GM06990 (cell line): ENCODE data around the gene VDR.

Experiments
- DNase-seq: peaks from one replicate; pipeline ENCODE4 v3.0.0-alpha.2; 2011; ENCODE audit not compliant: insufficient read length; ENCODE audit errors: extremely low read depth
- H3K27me3 ChIP-seq: replicated peaks from 2 replicates; pipeline ENCODE4 v1.6.0; 2011; ENCODE audit warnings: low read length; ENCODE audit not compliant: control insufficient read depth, insufficient read depth
- H3K36me3 ChIP-seq: 2 replicates; pipeline ENCODE4 v1.5.1; 2011; ENCODE audit warnings: low read length; ENCODE audit not compliant: control insufficient read depth, insufficient read depth
- H3K4me3 ChIP-seq: replicated peaks from 2 replicates; pipeline ENCODE4 v1.5.1; 2011; ENCODE audit warnings: low read depth, mild to moderate bottlenecking, control low read depth, low read length
- CTCF ChIP-seq: IDR thresholded peaks from 2 replicates; pipeline ENCODE4 v1.5.1; 2011; ENCODE audit warnings: low read length, control low read depth, mild to moderate bottlenecking, inconsistent platforms; ENCODE audit not compliant: insufficient read depth, poor library complexity, severe bottlenecking

VDR gene

GRCh38 chr12:47838286-47838931 is 66.4 kb downstream of the VDR start:
- peak; percentile 52 for TF ChIP-seq CTCF
- Histone ChIP-seq H3K36me3 (no peaks in the 10 kb centered on the region), H3K27me3 (peaks cover 1% of the 10 kb centered on the region; the same call in 1 of the 2 replicates), H3K4me3 (no peak overlapping the region)
- no peak for DNase-seq

- DNase-seq: no peak
- peak; percentile 72 for TF ChIP-seq CTCF
Measured at GRCh38 chr12:47837190-47838171, 67.3 kb downstream of the VDR start.

GRCh38 chr12:47835831-47836155 is 69.0 kb downstream of the VDR start:
- DNase-seq: no peak
- Histone ChIP-seq H3K27me3 (peaks cover 1% of the 10 kb centered on the region; the same call in 1 of the 2 replicates), H3K4me3 (no peak overlapping the region), H3K36me3 (no peaks in the 10 kb centered on the region)
- no peak for TF ChIP-seq CTCF

More at GRCh38 chr12:47837190-47838171, 67.3 kb downstream of the VDR start:
- H3K36me3 ChIP-seq: no peaks in the 10 kb centered on the region
- H3K4me3 ChIP-seq: no peak overlapping the region
- H3K27me3 ChIP-seq: peaks cover 1% of the 10 kb centered on the region; the same call in 1 of the 2 replicates

- Histone ChIP-seq H3K27me3 (peaks cover 1% of the 10 kb centered on the region; the same call in 1 of the 2 replicates), H3K36me3 (no peaks in the 10 kb centered on the region), H3K4me3 (no peak overlapping the region)
- DNase-seq: no peak
- TF ChIP-seq CTCF: no peak
Measured at GRCh38 chr12:47835006-47835830, 69.6 kb downstream of the VDR start.

- H3K4me3 ChIP-seq: no peak overlapping the region
- no peak for DNase-seq
- TF ChIP-seq CTCF: no peak
- H3K27me3 ChIP-seq: no peaks in the 10 kb centered on the region; the same call in 1 of the 2 replicates
- H3K36me3 ChIP-seq: no peaks in the 10 kb centered on the region
Measured at GRCh38 chr12:47834199-47834903, 70.4 kb downstream of the VDR start.
